ENCODE data around the gene MYO7B.
"Not testable (repeated sequence)": the region's sequence is repeated elsewhere in the genome, so short reads cannot be mapped to it uniquely, and the experiment has no call there.

Gene MYO7B

GRCh38 chr2:127568128-127568527 is 32.6 kb downstream of the MYO7B start:
- Histone ChIP-seq H3K9me3 (ENCODE audit: control insufficient read depth in 1 of 2, low read length in 2 of 2) (no peaks in the 10 kb centered on the region), H3K4me1 (ENCODE audit: control insufficient read depth in 1 of 2, insufficient read depth in 2 of 2, low read length in 2 of 2) (peaks cover 4 to 16% of the 10 kb centered on the region in 2 donors), H3K27ac (ENCODE audit: low read length) (no peak overlapping the region), H3K36me3 (ENCODE audit: control insufficient read depth in 1 of 2, insufficient read depth in 2 of 2, low read length in 2 of 2) (no peaks in the 10 kb centered on the region), H3K27me3 (ENCODE audit: low read depth, low read length) (no peaks in the 10 kb centered on the region), H3K4me3 (ENCODE audit: low read depth in 1 of 2, low read length in 2 of 2) (no peak overlapping the region)

DNA sequence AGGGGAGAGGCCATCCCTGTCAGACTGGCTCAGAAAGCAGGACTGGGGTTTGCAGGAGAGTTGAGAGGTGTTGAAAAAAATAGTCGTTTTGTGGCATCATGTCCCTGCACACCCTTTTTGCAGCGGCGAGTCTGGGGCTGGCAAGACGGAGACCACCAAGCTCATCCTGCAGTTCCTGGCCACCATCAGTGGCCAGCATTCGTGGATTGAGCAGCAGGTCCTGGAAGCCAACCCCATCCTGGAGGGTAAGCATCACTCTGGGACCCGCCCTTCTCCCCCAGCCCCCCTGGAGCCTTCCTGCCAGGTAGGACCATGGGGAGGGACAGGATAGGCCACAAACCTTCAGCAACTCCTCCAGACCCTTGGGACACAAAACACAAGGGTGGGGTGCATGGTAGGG is 34.2 kb downstream of the MYO7B start:
- Histone ChIP-seq H3K27ac (ENCODE audit: low read length) (no peak overlapping the region), H3K36me3 (ENCODE audit: control insufficient read depth in 1 of 2, insufficient read depth in 2 of 2, low read length in 2 of 2) (no peaks in the 10 kb centered on the region)

GRCh38 chr2:127570282-127571250 is 35.1 kb downstream of the MYO7B start:
- no peaks in the 10 kb centered on the region for H3K36me3 ChIP-seq (ENCODE audit: control insufficient read depth in 1 of 2, insufficient read depth in 2 of 2, low read length in 2 of 2)
- no peak overlapping the region for H3K27ac ChIP-seq (ENCODE audit: low read length)
- no peaks in the 10 kb centered on the region for H3K27me3 ChIP-seq (ENCODE audit: low read depth, low read length)
- H3K4me1 ChIP-seq (ENCODE audit: control insufficient read depth in 1 of 2, insufficient read depth in 2 of 2, low read length in 2 of 2), result peaks cover 4 to 16% of the 10 kb centered on the region in 2 donors
- H3K9me3 ChIP-seq (ENCODE audit: control insufficient read depth in 1 of 2, low read length in 2 of 2), result no peaks in the 10 kb centered on the region
- H3K4me3 ChIP-seq (ENCODE audit: low read depth in 1 of 2, low read length in 2 of 2), result no peak overlapping the region

More for the DNA sequence above, 34.2 kb downstream of the MYO7B start:
- H3K27me3 ChIP-seq (ENCODE audit: low read depth, low read length), result no peaks in the 10 kb centered on the region
- peaks cover 4 to 16% of the 10 kb centered on the region in 2 donors for H3K4me1 ChIP-seq (ENCODE audit: control insufficient read depth in 1 of 2, insufficient read depth in 2 of 2, low read length in 2 of 2)
- H3K4me3 ChIP-seq (ENCODE audit: low read depth in 1 of 2, low read length in 2 of 2), result no peak overlapping the region
- no peaks in the 10 kb centered on the region for H3K9me3 ChIP-seq (ENCODE audit: control insufficient read depth in 1 of 2, low read length in 2 of 2)

DNA sequence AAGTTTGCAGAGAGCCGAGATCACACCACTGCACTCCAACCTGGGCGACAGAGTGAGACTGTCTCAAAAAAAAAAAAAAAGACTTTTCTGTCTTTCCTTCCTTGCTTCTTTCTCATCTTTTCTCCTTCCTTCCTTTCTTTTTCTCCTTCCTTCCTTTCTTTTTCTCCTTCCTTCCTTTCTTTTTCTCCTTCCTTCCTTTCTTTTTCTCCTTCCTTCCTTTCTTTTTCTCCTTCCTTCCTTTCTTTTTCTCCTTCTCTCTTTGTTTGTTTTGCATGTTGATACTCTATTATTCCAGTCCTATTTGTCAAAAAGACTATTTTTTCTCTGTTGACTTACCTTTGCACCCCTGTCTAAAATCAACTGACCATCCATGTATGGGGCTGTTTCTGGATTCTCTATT is 36.9 kb downstream of the MYO7B start:
- H3K27me3 ChIP-seq (ENCODE audit: low read depth, low read length); H3K9me3 ChIP-seq (ENCODE audit: control insufficient read depth in 1 of 2, low read length in 2 of 2); H3K4me3 ChIP-seq (ENCODE audit: low read depth in 1 of 2, low read length in 2 of 2); H3K27ac ChIP-seq (ENCODE audit: low read length); H3K36me3 ChIP-seq (ENCODE audit: control insufficient read depth in 1 of 2, insufficient read depth in 2 of 2, low read length in 2 of 2): not testable (repeated sequence)
- H3K4me1 ChIP-seq (ENCODE audit: control insufficient read depth in 1 of 2, insufficient read depth in 2 of 2, low read length in 2 of 2), result peaks cover 4 to 16% of the 10 kb centered on the region in 2 donors

DNA sequence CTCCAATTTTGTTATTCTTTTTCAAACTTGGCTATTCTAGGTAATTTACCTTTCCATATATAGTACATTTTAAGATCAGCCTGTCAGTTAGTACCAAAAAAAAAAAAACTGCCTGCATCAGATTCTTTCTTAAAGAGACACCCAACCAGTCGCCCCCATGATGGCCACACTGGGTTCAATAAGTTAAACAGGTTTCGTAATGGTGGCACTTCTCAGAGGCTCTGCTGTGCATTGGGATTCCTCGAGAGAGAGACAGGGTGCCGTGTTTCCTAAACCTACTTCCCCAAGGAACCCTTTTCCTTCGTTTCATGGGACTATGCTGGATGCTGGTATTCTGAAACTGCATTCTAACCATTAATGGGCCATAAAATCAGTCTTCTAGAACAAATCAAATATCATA is 37.4 kb downstream of the MYO7B start:
- Histone ChIP-seq H3K4me1 (ENCODE audit: control insufficient read depth in 1 of 2, insufficient read depth in 2 of 2, low read length in 2 of 2) (peaks cover 4 to 16% of the 10 kb centered on the region in 2 donors), H3K4me3 (ENCODE audit: low read depth in 1 of 2, low read length in 2 of 2) (no peak overlapping the region), H3K27ac (ENCODE audit: low read length) (no peak overlapping the region), H3K9me3 (ENCODE audit: control insufficient read depth in 1 of 2, low read length in 2 of 2) (no peaks in the 10 kb centered on the region), H3K36me3 (ENCODE audit: control insufficient read depth in 1 of 2, insufficient read depth in 2 of 2, low read length in 2 of 2) (no peaks in the 10 kb centered on the region), H3K27me3 (ENCODE audit: low read depth, low read length) (no peaks in the 10 kb centered on the region)

- H3K4me3 ChIP-seq (ENCODE audit: low read depth in 1 of 2, low read length in 2 of 2), result no peak overlapping the region
- no peak overlapping the region for H3K27ac ChIP-seq (ENCODE audit: low read length)
- H3K4me1 ChIP-seq (ENCODE audit: control insufficient read depth in 1 of 2, insufficient read depth in 2 of 2, low read length in 2 of 2), result peaks cover 4 to 16% of the 10 kb centered on the region in 2 donors
- H3K36me3 ChIP-seq (ENCODE audit: control insufficient read depth in 1 of 2, insufficient read depth in 2 of 2, low read length in 2 of 2), result no peaks in the 10 kb centered on the region
- H3K9me3 ChIP-seq (ENCODE audit: control insufficient read depth in 1 of 2, low read length in 2 of 2), result no peaks in the 10 kb centered on the region
- H3K27me3 ChIP-seq (ENCODE audit: low read depth, low read length), result no peaks in the 10 kb centered on the region
Measured at GRCh38 chr2:127573298-127573697, 37.8 kb downstream of the MYO7B start.

DNA sequence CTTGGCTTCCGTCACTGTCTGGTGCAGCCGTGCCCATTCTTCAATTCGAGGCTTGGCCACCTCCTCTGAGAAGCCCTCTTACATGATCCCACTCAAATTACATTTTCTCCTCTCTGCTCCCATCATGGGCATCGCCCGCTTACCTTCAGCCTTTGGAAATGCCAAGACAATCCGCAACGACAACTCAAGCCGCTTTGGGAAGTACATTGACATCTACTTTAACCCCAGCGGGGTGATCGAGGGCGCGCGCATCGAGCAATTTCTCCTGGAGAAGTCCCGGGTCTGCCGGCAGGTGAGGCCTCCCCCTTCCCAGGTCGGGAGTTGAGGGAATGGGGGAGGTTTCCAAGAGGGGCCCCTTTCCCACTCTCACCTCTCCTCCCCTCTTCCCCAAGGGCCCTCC is 38.3 kb downstream of the MYO7B start:
- Histone ChIP-seq H3K9me3 (ENCODE audit: control insufficient read depth in 1 of 2, low read length in 2 of 2) (no peaks in the 10 kb centered on the region), H3K36me3 (ENCODE audit: control insufficient read depth in 1 of 2, insufficient read depth in 2 of 2, low read length in 2 of 2) (no peaks in the 10 kb centered on the region), H3K27me3 (ENCODE audit: low read depth, low read length) (no peaks in the 10 kb centered on the region), H3K27ac (ENCODE audit: low read length) (no peak overlapping the region), H3K4me3 (ENCODE audit: low read depth in 1 of 2, low read length in 2 of 2) (no peak overlapping the region), H3K4me1 (ENCODE audit: control insufficient read depth in 1 of 2, insufficient read depth in 2 of 2, low read length in 2 of 2) (peaks cover 4 to 16% of the 10 kb centered on the region in 2 donors)

DNA sequence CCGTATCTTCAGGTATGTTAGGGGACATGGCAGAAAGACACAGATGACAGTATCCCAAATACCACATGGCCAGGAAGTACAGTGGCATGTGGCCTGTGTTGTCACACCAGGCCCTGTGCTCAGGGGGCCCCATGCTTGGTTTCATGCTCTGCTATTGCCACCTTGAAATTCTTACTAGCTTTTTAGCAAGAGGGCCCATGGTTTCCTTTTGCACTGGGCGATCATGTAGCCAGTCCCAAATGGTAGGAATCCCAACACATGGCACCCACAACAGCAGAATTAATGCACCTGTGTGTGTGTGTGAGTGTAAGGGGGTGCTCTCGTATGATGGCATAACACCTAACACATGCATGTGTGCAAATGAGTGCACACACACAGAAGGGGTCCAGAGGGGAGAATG is 39.2 kb downstream of the MYO7B start:
- no peaks in the 10 kb centered on the region for H3K27me3 ChIP-seq (ENCODE audit: low read depth, low read length)
- no peak overlapping the region for H3K4me3 ChIP-seq (ENCODE audit: low read depth in 1 of 2, low read length in 2 of 2)
- H3K36me3 ChIP-seq (ENCODE audit: control insufficient read depth in 1 of 2, insufficient read depth in 2 of 2, low read length in 2 of 2), result no peaks in the 10 kb centered on the region
- no peaks in the 10 kb centered on the region for H3K9me3 ChIP-seq (ENCODE audit: control insufficient read depth in 1 of 2, low read length in 2 of 2)
- no peak overlapping the region for H3K27ac ChIP-seq (ENCODE audit: low read length)
- peaks cover 0 to 8% of the 10 kb centered on the region in 2 donors for H3K4me1 ChIP-seq (ENCODE audit: control insufficient read depth in 1 of 2, insufficient read depth in 2 of 2, low read length in 2 of 2)

- Histone ChIP-seq H3K4me1 (ENCODE audit: control insufficient read depth in 1 of 2, insufficient read depth in 2 of 2, low read length in 2 of 2) (peaks cover 0 to 2% of the 10 kb centered on the region in 2 donors), H3K27ac (ENCODE audit: low read length) (no peak overlapping the region), H3K4me3 (ENCODE audit: low read depth in 1 of 2, low read length in 2 of 2) (no peak overlapping the region), H3K36me3 (ENCODE audit: control insufficient read depth in 1 of 2, insufficient read depth in 2 of 2, low read length in 2 of 2) (no peaks in the 10 kb centered on the region), H3K9me3 (ENCODE audit: control insufficient read depth in 1 of 2, low read length in 2 of 2) (no peaks in the 10 kb centered on the region), H3K27me3 (ENCODE audit: low read depth, low read length) (no peaks in the 10 kb centered on the region)
Measured at GRCh38 chr2:127575185-127575765, 39.8 kb downstream of the MYO7B start.

DNA sequence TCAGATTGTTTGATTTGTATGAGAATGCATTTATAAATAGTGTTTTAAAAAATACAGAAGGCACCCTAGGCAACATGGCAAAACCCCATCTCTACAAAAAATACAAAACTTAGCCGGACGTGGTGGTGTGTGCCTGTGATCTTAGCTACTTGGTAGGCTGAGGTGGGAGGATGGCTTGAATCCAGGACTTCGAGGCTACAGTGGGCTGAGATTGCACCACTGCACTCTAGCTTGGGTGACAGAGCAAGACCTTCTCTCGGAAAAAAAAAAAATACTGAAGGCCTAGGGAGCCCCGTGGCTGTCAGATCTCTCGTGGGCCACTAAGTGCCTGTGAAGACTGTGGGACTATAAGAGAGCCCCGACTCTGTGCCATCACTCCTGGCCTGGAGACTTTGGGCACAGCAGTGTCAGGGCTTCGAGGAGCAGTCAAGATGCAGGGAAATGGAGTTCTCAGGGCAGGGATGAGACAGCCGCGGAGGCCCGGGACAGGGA is 40.5 kb downstream of the MYO7B start:
- H3K9me3 ChIP-seq (ENCODE audit: control insufficient read depth in 1 of 2, low read length in 2 of 2), result no peaks in the 10 kb centered on the region
- H3K4me1 ChIP-seq (ENCODE audit: control insufficient read depth in 1 of 2, insufficient read depth in 2 of 2, low read length in 2 of 2), result no peaks in the 10 kb centered on the region
- H3K36me3 ChIP-seq (ENCODE audit: control insufficient read depth in 1 of 2, insufficient read depth in 2 of 2, low read length in 2 of 2), result no peaks in the 10 kb centered on the region
- no peak overlapping the region for H3K27ac ChIP-seq (ENCODE audit: low read length)
- no peak overlapping the region for H3K4me3 ChIP-seq (ENCODE audit: low read depth in 1 of 2, low read length in 2 of 2)
- no peaks in the 10 kb centered on the region for H3K27me3 ChIP-seq (ENCODE audit: low read depth, low read length)

DNA sequence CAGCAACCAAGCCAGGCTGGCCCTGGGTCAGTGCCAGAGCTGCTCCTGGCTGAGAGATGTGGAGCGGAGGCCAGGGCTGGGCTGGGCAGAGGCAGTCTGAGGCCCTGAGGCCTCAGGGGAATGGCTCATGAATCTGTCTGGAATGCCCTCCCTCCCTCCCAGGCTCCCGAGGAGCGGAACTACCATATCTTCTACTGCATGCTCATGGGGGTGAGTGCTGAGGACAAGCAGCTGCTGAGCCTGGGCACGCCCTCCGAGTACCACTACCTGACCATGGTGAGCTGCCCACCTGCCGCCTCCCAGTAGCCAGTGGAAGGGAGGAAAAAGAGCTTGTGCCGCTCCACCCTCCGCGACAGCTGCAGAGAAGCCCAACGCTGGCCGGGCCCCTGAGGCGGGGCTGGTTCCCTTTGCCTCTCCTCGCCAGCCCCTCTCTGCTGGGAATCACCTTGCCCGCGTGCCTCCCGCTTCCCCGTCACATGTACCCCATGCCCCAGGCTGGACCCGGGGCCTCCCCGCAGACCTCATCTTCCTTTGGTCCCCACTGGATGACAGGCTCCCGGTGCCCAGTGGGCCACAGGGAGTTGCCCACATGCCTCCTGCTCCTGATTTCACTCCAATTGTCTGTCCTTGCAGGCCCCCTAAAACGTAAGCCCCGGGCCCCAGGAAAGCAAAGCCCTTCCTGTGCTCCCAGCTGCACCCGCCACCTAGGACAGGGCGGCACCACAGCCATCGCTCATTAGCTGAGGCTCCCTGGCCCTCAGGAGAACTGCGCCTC is 41.1 kb downstream of the MYO7B start:
- no peaks in the 10 kb centered on the region for H3K27me3 ChIP-seq (ENCODE audit: low read depth, low read length)
- no peak overlapping the region for H3K27ac ChIP-seq (ENCODE audit: low read length)
- no peaks in the 10 kb centered on the region for H3K4me1 ChIP-seq (ENCODE audit: control insufficient read depth in 1 of 2, insufficient read depth in 2 of 2, low read length in 2 of 2)
- H3K36me3 ChIP-seq (ENCODE audit: control insufficient read depth in 1 of 2, insufficient read depth in 2 of 2, low read length in 2 of 2), result no peaks in the 10 kb centered on the region
- H3K9me3 ChIP-seq (ENCODE audit: control insufficient read depth in 1 of 2, low read length in 2 of 2), result no peaks in the 10 kb centered on the region
- no peak overlapping the region for H3K4me3 ChIP-seq (ENCODE audit: low read depth in 1 of 2, low read length in 2 of 2)

Measured in muscle layer of duodenum (tissue), 2 donors.